ENCODE results near the gene DCLK1.

Gene DCLK1

DNA sequence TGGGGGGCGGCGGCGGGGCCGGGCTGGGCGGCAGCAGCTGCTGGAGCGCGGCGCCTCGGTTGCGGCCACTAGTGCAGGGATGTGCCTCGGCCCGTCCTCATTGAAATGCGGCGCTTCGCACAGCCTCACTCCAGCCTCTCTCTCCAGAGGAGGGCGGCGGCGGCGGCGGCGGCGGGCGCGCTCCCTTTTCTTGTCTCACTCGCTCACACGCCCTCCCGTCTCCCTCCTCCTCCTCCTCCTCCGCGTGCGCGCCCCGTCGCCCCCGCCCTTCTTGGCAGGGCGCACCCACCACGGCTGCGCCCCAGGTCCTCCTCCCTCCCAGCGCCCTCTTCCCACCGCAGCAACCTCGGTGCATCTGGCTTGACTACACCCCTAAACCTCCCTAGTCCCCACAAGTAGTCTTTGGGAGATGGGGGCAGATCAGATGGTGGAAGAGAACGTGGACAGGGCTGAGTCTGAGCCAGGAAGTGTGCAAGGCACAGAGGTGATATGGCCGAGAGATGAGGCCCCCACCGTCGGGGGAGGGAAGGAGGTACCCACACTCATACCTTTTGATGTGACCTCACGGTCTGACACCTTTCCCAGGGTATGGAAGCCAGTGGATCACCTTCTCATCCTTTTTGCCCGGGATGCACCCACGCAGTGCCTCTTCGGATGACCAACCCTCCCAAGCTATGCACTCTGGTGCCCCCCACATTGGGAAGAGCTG lies at the start of gene DCLK1:
TSS of gene DCLK1 (minus strand) at position 161 of the 709 bp plus-strand sequence.
- in situ Hi-C loops (cut with MboI; ENCODE audit: low sequenced_read_pairs) = no loop called here

DNA sequence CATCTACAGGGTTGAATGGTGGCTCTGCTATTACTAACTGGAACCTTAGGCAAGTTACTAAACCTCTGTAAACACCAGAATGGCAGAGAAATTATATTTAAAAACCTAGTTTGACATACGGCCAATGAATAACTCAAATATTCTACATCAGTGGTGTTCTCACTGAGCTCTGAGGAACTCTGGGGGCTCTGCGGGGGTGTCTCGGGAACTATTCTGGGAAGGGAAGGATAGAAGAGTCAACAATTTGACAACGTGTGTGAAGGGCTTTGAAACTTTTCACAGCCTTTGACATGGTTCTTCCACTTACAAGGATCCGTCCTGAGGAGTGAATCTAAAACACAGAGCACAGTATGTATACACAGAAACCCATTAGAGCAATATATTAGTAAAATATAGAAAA lies 44.4 kb upstream of the DCLK1 start:
- in situ Hi-C loops (cut with MboI; ENCODE audit: low sequenced_read_pairs) = no loop called here

DNA sequence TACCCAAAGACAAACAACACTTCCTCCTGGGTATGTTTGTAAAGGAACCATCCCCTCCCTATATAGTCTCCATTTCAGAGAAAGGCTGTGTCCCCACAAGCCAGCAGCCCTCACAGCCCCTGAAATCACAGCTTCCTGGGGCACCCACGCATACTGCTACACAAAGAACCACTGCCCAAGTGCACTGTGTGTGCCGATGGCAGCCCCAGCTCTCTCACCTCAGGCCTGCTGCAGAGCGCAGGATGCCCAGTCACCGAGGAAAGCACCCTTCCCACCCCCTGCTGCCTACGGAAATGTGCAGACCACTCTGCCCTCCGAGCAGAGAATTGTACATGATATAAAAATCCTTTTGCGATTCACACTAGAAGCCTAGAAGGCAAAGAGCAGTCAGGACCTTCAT lies 43.7 kb upstream of the DCLK1 start:
- in situ Hi-C loops (cut with MboI; ENCODE audit: low sequenced_read_pairs) = no loop called here

DNA sequence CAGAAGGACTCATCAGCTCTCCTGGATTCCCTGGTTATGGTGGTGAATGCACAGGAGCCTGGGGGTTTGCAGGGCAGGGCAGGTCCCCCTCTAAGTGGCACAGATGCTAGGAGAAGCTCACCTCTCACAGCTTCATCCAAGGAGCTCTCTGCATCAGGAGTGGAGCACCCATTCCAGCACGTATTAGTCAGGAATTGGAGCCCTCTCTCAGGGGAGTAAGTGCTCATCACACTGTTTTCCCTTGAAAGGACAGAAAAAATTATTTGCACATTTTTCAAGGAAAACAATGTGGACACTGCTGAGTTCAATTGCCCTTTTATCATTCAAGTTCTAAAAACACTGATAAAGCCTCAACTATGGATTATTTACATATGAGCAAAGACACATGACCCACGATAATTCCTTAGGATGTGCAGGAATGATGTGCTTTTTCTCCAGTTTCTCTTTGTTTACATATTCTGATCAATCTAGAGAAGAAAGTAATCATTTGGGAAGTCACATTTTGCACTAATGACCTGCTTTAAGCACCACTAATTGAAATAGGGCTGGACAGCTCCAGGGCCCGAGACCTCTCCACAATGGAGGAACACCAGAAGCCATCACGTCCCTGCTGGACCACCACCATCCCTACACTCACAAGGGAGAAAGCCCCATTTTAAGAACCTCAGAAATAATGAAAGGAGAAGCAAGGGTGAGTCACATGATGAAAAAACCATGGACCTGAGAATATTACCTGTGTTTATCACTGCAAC lies 42.6 kb upstream of the DCLK1 start:
- in situ Hi-C loops (cut with MboI; ENCODE audit: low sequenced_read_pairs) = no loop called here

- in situ Hi-C loops (cut with MboI; ENCODE audit: low sequenced_read_pairs) = no loop called here
Measured at GRCh38 chr13:36166046-36166445, 34.9 kb upstream of the DCLK1 start.

DNA sequence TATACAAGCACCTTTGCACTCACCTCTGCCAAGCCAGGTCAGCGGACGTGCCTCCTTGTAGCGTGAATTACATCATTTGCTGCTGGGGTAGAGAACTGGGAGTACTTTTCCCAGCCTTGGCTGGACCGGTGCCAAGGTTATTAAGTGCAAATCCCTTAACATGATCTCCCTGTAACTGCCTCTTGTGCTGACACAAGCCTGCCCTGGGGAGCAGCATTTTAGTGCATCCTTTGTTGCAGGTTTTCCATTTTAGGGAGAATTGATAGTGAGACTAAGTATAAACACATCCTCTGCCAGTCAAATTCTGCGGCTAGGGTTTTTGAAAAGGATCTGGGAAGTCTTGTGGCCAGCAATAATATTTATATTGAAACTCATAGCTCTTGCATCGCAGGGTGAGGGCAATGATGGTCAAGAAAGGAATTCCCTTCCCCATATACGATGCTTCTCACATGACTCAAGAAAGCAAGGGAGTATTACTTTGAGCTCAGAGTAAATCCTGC lies 32.7 kb upstream of the DCLK1 start:
- in situ Hi-C loops (cut with MboI; ENCODE audit: low sequenced_read_pairs) = no loop called here

GRCh38 chr13:36163286-36163685 lies 32.1 kb upstream of the DCLK1 start:
- in situ Hi-C loops (cut with MboI; ENCODE audit: low sequenced_read_pairs) = no loop called here

- in situ Hi-C loops (cut with MboI; ENCODE audit: low sequenced_read_pairs) = no loop called here
Measured at GRCh38 chr13:36160297-36160696, 29.1 kb upstream of the DCLK1 start.

DNA sequence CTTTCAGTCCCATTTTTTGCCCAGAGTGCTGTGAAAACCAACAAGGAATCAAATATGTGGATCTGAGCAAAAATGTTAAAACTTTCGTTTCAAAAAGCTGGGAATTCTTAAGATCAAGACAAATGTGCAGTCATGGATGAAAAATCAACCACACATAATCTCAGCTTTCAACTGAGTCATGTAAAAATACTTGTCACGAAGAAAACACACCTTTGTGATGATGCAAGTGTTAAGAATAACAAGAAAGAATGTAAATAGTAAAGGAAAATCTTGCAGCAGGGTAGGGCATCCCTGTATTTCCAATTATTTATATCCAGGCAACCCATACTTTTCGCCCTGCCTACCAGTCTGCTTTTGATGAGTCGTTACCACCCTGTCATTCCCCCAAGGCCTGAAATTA lies 27.4 kb upstream of the DCLK1 start:
- in situ Hi-C loops (cut with MboI; ENCODE audit: low sequenced_read_pairs) = no loop called here

- in situ Hi-C loops (cut with MboI; ENCODE audit: low sequenced_read_pairs) = no loop called here
Measured at GRCh38 chr13:36157480-36157879, 26.3 kb upstream of the DCLK1 start.

DNA sequence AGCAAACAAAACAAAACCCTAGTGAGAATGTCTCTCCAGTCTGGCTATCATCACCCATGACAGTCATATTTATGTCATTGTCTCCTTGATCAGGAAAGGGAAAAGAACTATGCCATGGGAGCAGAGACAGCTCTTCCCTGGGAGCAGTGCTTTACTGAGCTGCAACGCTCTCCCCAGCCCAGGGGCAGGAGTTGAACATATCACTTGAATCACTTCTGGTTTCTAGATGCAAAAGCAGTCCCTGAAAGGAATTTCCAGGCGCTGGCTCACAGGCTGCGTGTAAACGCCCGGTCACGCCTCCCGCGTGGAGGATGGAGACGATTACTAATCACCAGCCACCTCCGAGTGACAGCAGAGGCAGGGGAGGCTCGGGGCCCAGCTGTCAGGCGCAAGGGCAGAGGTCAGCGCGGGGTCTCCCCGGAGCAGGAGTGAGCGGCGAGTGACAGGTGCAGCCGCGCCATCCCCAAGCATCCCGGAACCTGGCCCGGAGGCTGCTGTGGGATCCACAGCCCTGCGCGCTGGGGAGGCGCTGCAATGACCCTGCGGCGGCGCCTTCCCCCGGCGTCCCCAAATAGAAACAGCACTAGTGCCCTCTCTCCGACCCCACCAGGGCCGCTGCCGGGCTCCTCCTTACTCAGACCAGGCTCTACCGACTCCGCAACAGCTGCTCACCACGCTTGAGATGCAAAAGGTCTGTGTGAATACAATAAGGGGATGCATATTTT lies 23.5 kb upstream of the DCLK1 start:
- in situ Hi-C loops (cut with MboI; ENCODE audit: low sequenced_read_pairs) = no loop called here

GRCh38 chr13:36151591-36151990 lies 20.4 kb upstream of the DCLK1 start:
- in situ Hi-C loops (cut with MboI; ENCODE audit: low sequenced_read_pairs) = no loop called here

GRCh38 chr13:36148446-36148845 lies 17.3 kb upstream of the DCLK1 start:
- in situ Hi-C loops (cut with MboI; ENCODE audit: low sequenced_read_pairs) = no loop called here

- in situ Hi-C loops (cut with MboI; ENCODE audit: low sequenced_read_pairs) = no loop called here
Measured at GRCh38 chr13:36147330-36147729, 16.1 kb upstream of the DCLK1 start.

GRCh38 chr13:36146511-36147269 lies 15.5 kb upstream of the DCLK1 start:
- in situ Hi-C loops (cut with MboI; ENCODE audit: low sequenced_read_pairs) = no loop called here

DNA sequence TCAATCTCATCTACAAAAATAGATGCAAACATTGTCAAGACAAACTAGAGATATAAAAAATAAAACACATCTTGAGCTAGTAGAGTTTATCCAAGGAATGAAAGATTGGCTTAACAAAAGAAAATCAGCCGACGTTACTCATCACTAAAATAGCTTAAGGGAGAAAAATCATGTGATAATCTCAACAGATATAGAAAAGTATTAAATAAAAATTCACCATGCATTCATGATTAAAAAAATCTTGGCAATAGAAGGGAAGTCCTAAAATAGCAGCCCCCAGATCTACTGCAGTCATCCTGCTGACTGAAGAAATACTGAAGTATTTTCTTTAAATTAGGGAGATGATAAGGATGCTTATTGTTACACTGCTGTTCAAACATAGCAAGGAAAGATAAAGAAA lies 12.6 kb upstream of the DCLK1 start:
- in situ Hi-C loops (cut with MboI; ENCODE audit: low sequenced_read_pairs) = no loop called here

GRCh38 chr13:36142735-36143134 lies 11.6 kb upstream of the DCLK1 start:
- in situ Hi-C loops (cut with MboI; ENCODE audit: low sequenced_read_pairs) = no loop called here

DNA sequence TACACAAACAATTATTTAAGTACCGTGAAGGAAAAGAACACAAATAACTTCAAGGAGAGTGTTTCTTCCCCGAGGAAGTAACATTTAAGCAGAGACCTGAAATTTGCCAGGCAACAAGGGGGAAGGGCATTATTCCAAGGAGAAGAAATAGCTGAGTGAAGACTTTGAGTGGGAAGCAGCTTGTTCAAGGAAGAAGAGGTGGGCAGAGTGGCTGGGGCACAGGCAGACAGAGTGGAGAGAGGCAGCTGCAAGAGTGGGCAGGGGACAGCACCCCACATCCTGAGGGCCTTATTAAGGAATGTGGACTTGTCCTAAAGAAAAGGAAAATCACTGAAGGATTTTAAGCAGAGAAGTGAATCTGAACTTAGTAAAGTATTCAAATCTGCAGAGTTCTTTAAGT lies 4.7 kb upstream of the DCLK1 start:
- in situ Hi-C loops (cut with MboI; ENCODE audit: low sequenced_read_pairs) = no loop called here

GRCh38 chr13:36134632-36135031 lies 3.5 kb upstream of the DCLK1 start:
- in situ Hi-C loops (cut with MboI; ENCODE audit: low sequenced_read_pairs) = no loop called here

DNA sequence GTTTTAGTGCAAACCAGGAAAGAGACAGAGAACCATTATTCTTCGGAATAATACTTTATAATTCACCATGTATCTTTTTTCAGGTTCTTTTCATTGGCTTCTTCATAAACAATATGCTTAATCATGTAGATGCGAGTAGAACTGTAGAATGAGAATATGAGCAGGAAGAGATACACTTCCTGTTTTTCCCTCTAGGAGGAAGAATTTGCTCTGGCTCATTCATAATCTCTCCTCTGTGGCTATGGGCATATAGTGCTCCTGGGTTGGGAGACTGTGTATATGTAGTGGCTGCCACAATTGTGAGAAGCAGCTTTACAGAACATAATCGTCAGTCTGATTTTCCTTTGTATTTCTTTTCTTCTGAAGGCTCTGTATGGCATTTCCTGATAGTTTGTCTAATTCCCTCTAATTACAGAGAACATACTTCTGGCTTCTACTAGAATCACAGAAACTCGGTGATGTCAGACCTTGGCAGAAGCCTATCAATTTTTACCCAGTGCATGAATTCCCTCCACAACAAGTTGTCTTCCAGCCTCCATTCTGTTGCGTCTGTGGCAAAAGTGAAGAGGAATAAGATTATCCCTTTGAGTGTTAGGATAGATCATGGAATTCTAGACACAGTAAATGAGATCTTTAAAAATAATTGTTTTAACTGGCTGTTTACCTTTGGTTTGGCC lies 2.9 kb upstream of the DCLK1 start:
- in situ Hi-C loops (cut with MboI; ENCODE audit: low sequenced_read_pairs) = no loop called here
